ENCODE results near the gene ADCK2. TPM values are rescaled to one million over a fixed set of nuclear protein-coding genes. Genes with fewer than 3 reads are reported as not detected.
"Not testable (repeated sequence)": the region's sequence is repeated elsewhere in the genome, so short reads cannot be mapped to it uniquely, and the experiment has no call there.

The ADCK2 gene
- total and polyA plus RNA-seq, 4 donors: 10.4 to 27.0 (median 13.7) TPM

- no peaks in the 10 kb centered on the region for H3K9me3 ChIP-seq (ENCODE audit: control insufficient read depth in 4 of 4, insufficient read depth in 3 of 4, low read length in 3 of 4)
- WGBS, 2 donors: 74 to 92% methylated on average over 1 of the region's 1 CpG
- no peak for DNase-seq
- no peak for TF ChIP-seq CTCF (IDR thresholded peaks at IDR 0.05; ENCODE audit: control extremely low read depth, extremely low read depth)
- H3K9ac ChIP-seq (ENCODE audit: insufficient read depth in 1 of 2, low read length in 2 of 2): no peak overlapping the region
- H3K27ac ChIP-seq (ENCODE audit: low read depth in 1 of 2, low read length in 1 of 2): no peak overlapping the region
- ATAC-seq (ENCODE audit: insufficient read depth, low FRiP score): no peak
- H3K36me3 ChIP-seq (ENCODE audit: control insufficient read depth in 4 of 4, insufficient read depth in 4 of 4, low read length in 4 of 4): no peaks in the 10 kb centered on the region
- peaks cover 0 to 6% (median 0%) of the 10 kb centered on the region in 5 donors for H3K4me1 ChIP-seq (ENCODE audit: control insufficient read depth in 5 of 5, insufficient read depth in 5 of 5, low read length in 5 of 5)
- no peaks in the 10 kb centered on the region for H3K27me3 ChIP-seq (ENCODE audit: control insufficient read depth in 3 of 3, insufficient read depth in 3 of 3, low read length in 2 of 3)
- H3K4me3 ChIP-seq: no peak overlapping the region
Measured at GRCh38 chr7:140668641-140669040, 4.1 kb upstream of the ADCK2 start.

GRCh38 chr7:140669352-140669751 lies 3.4 kb upstream of the ADCK2 start:
- no peak overlapping the region for H3K27ac ChIP-seq (ENCODE audit: low read depth in 1 of 2, low read length in 1 of 2)
- no peaks in the 10 kb centered on the region for H3K36me3 ChIP-seq (ENCODE audit: control insufficient read depth in 4 of 4, insufficient read depth in 4 of 4, low read length in 4 of 4)
- H3K9ac ChIP-seq (ENCODE audit: insufficient read depth in 1 of 2, low read length in 2 of 2): no peak overlapping the region
- ATAC-seq (ENCODE audit: insufficient read depth, low FRiP score): no peak
- WGBS, 2 donors: 90 to 96% methylated on average over 3 of the region's 3 CpGs
- no peak for DNase-seq
- TF ChIP-seq CTCF (IDR thresholded peaks at IDR 0.05; ENCODE audit: control extremely low read depth, extremely low read depth): no peak
- H3K4me1 ChIP-seq (ENCODE audit: control insufficient read depth in 5 of 5, insufficient read depth in 5 of 5, low read length in 5 of 5): peaks cover 0 to 10% (median 0%) of the 10 kb centered on the region in 5 donors
- no peak overlapping the region for H3K4me3 ChIP-seq
- H3K27me3 ChIP-seq (ENCODE audit: control insufficient read depth in 3 of 3, insufficient read depth in 3 of 3, low read length in 2 of 3): no peaks in the 10 kb centered on the region
- H3K9me3 ChIP-seq (ENCODE audit: control insufficient read depth in 4 of 4, insufficient read depth in 3 of 4, low read length in 3 of 4): no peaks in the 10 kb centered on the region

GRCh38 chr7:140669862-140670261 lies 2.9 kb upstream of the ADCK2 start:
- not testable (repeated sequence) for H3K27ac ChIP-seq (ENCODE audit: low read depth in 1 of 2, low read length in 1 of 2); H3K4me3 ChIP-seq; H3K9ac ChIP-seq (ENCODE audit: insufficient read depth in 1 of 2, low read length in 2 of 2); H3K27me3 ChIP-seq (ENCODE audit: control insufficient read depth in 3 of 3, insufficient read depth in 3 of 3, low read length in 2 of 3); H3K9me3 ChIP-seq (ENCODE audit: control insufficient read depth in 4 of 4, insufficient read depth in 3 of 4, low read length in 3 of 4); ATAC-seq (ENCODE audit: insufficient read depth, low FRiP score); DNase-seq; H3K36me3 ChIP-seq (ENCODE audit: control insufficient read depth in 4 of 4, insufficient read depth in 4 of 4, low read length in 4 of 4)
- 87 to 98% methylated on average over 10 of the region's 10 CpGs for WGBS, 2 donors
- peaks cover 0 to 10% (median 0%) of the 10 kb centered on the region in 5 donors for H3K4me1 ChIP-seq (ENCODE audit: control insufficient read depth in 5 of 5, insufficient read depth in 5 of 5, low read length in 5 of 5)

GRCh38 chr7:140670343-140670935 lies 2.3 kb upstream of the ADCK2 start:
- Histone ChIP-seq H3K36me3 (ENCODE audit: control insufficient read depth in 4 of 4, insufficient read depth in 4 of 4, low read length in 4 of 4) (no peaks in the 10 kb centered on the region), H3K4me3 (no peak overlapping the region), H3K9me3 (ENCODE audit: control insufficient read depth in 4 of 4, insufficient read depth in 3 of 4, low read length in 3 of 4) (no peaks in the 10 kb centered on the region), H3K9ac (ENCODE audit: insufficient read depth in 1 of 2, low read length in 2 of 2) (no peak overlapping the region), H3K27ac (ENCODE audit: low read depth in 1 of 2, low read length in 1 of 2) (no peak overlapping the region), H3K27me3 (ENCODE audit: control insufficient read depth in 3 of 3, insufficient read depth in 3 of 3, low read length in 2 of 3) (no peaks in the 10 kb centered on the region), H3K4me1 (ENCODE audit: control insufficient read depth in 5 of 5, insufficient read depth in 5 of 5, low read length in 5 of 5) (peaks cover 0 to 10% (median 2%) of the 10 kb centered on the region in 5 donors)
- no peak for TF ChIP-seq CTCF (IDR thresholded peaks at IDR 0.05; ENCODE audit: control extremely low read depth, extremely low read depth)
- ATAC-seq (ENCODE audit: insufficient read depth, low FRiP score) (no peak), DNase-seq (no peak)
- WGBS, 2 donors: 67 to 68% methylated on average over 4 of the region's 4 CpGs

Data from lung (tissue), 12 donors.